ENCODE data around the gene TOB2.

TOB2 gene

GRCh38 chr22:41488076-41488475 is 41.5 kb upstream of the TOB2 start:
- TF ChIP-seq EGR1 (IDR thresholded peaks at IDR 0.05): no peak
- TF ChIP-seq USF1 (IDR thresholded peaks at IDR 0.05): no peak
- no peak for TF ChIP-seq EP300 (IDR thresholded peaks at IDR 0.05; ENCODE audit: borderline replicate concordance)
- no peak for TF ChIP-seq NFIC (IDR thresholded peaks at IDR 0.05)

GRCh38 chr22:41487037-41487935 is 40.7 kb upstream of the TOB2 start:
- TF ChIP-seq MAX (IDR thresholded peaks at IDR 0.05) (no peak), REST (IDR thresholded peaks at IDR 0.05; ENCODE audit: low read depth) (no peak), FOXM1 (IDR thresholded peaks at IDR 0.05; ENCODE audit: borderline replicate concordance, low read depth) (no peak), EGR1 (IDR thresholded peaks at IDR 0.05) (no peak), RAD21 (IDR thresholded peaks at IDR 0.05; ENCODE audit: low read depth) (no peak), NFIC (IDR thresholded peaks at IDR 0.05) (no peak), CEBPB (IDR thresholded peaks at IDR 0.05) (no peak), USF1 (IDR thresholded peaks at IDR 0.05) (no peak)

- TF ChIP-seq CREB1 (IDR thresholded peaks at IDR 0.05; ENCODE audit: low read depth) (no peak), RAD21 (IDR thresholded peaks at IDR 0.05; ENCODE audit: low read depth) (no peak), EP300 (IDR thresholded peaks at IDR 0.05; ENCODE audit: borderline replicate concordance) (no peak), TCF12 (IDR thresholded peaks at IDR 0.05; ENCODE audit: low read depth) (no peak), EGR1 (IDR thresholded peaks at IDR 0.05) (no peak), NFIC (IDR thresholded peaks at IDR 0.05) (no peak), USF1 (IDR thresholded peaks at IDR 0.05) (no peak), FOXM1 (IDR thresholded peaks at IDR 0.05; ENCODE audit: borderline replicate concordance, low read depth) (no peak), TEAD4 (IDR thresholded peaks at IDR 0.05) (no peak), CEBPB (IDR thresholded peaks at IDR 0.05) (no peak), TAF1 (IDR thresholded peaks at IDR 0.05; ENCODE audit: low read depth) (no peak), ZBTB7A (IDR thresholded peaks at IDR 0.05; ENCODE audit: low read depth) (no peak), YY1 (IDR thresholded peaks at IDR 0.05; ENCODE audit: low read depth) (no peak), REST (IDR thresholded peaks at IDR 0.05; ENCODE audit: low read depth) (no peak)
Observed at GRCh38 chr22:41485033-41485432, 38.4 kb upstream of the TOB2 start.

GRCh38 chr22:41482319-41482935 is 35.8 kb upstream of the TOB2 start:
- no peak for TF ChIP-seq TAF1 (IDR thresholded peaks at IDR 0.05; ENCODE audit: low read depth)
- TF ChIP-seq FOXM1 (IDR thresholded peaks at IDR 0.05; ENCODE audit: borderline replicate concordance, low read depth): no peak
- no peak for TF ChIP-seq MAX (IDR thresholded peaks at IDR 0.05)
- no peak for TF ChIP-seq TCF12 (IDR thresholded peaks at IDR 0.05; ENCODE audit: low read depth)
- no peak for TF ChIP-seq ZBTB7A (IDR thresholded peaks at IDR 0.05; ENCODE audit: low read depth)
- TF ChIP-seq USF1 (IDR thresholded peaks at IDR 0.05): no peak
- TF ChIP-seq NFIC (IDR thresholded peaks at IDR 0.05): no peak
- no peak for TF ChIP-seq YY1 (IDR thresholded peaks at IDR 0.05; ENCODE audit: low read depth)
- TF ChIP-seq REST (IDR thresholded peaks at IDR 0.05; ENCODE audit: low read depth): no peak
- TF ChIP-seq TEAD4 (IDR thresholded peaks at IDR 0.05): no peak
- TF ChIP-seq EP300 (IDR thresholded peaks at IDR 0.05; ENCODE audit: borderline replicate concordance): no peak
- TF ChIP-seq EGR1 (IDR thresholded peaks at IDR 0.05): no peak
- TF ChIP-seq RAD21 (IDR thresholded peaks at IDR 0.05; ENCODE audit: low read depth): no peak
- no peak for TF ChIP-seq CEBPB (IDR thresholded peaks at IDR 0.05)
- TF ChIP-seq CREB1 (IDR thresholded peaks at IDR 0.05; ENCODE audit: low read depth): no peak
